ENCODE results near the gene TMX4.

TMX4 gene

DNA sequence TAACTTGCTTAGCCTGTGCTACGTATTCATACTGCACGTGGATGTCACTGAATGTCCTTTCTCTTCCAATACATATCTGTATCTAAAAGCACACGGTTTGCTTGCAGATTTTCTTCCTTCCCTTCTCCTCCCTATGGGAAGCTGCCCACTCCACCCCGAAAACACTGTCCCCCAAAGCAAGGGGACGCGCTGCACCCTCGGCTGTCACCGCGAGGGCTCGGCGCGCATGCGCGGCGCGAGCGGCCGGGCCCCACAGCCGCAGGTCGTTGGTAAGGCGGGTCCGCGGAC is 659 bp downstream of the TMX4 start:
- DNase-seq (ENCODE audit: low read depth): peak; percentile 21

DNA sequence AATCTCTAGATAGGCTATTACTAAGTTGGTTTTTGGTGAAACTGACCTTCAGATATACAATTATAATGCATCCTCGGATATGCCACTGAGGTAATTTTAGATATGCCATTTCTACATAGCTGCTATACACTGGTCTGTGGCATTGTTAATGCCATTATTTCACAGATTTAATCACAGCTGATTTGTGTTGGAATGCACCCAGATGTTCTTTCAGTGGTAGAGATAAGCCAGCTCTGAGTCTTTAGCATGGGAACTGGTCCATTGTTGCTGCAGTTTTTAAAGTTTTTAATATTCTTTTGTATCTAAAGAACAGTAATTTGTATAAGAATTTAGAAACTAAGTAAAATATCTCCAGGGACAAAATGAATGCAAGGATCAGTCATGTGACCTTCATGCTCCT is 6.8 kb downstream of the TMX4 start:
- DNase-seq (ENCODE audit: low read depth): no peak

DNA sequence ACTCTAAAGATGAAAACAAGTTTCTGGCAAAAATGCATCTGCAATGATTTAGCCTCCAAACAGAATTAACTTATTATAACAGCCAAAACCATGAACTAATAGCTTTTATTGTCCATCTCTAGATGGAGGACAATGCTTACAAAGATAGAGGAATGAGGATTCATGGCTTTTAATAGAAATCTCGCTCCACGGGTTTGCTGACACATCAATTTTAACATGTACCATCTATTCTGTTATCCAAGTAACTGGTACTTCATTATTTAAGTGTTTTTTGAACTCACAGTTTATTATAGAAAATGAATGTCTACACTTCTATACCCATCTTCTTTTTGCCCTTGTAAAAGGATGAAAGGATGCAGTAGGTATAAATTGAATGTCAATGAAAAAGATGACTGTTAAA is 10.8 kb downstream of the TMX4 start:
- DNase-seq (ENCODE audit: low read depth): no peak

- DNase-seq (ENCODE audit: low read depth): no peak
Observed at GRCh38 chr20:8007490-8007889, 12.1 kb downstream of the TMX4 start.

DNA sequence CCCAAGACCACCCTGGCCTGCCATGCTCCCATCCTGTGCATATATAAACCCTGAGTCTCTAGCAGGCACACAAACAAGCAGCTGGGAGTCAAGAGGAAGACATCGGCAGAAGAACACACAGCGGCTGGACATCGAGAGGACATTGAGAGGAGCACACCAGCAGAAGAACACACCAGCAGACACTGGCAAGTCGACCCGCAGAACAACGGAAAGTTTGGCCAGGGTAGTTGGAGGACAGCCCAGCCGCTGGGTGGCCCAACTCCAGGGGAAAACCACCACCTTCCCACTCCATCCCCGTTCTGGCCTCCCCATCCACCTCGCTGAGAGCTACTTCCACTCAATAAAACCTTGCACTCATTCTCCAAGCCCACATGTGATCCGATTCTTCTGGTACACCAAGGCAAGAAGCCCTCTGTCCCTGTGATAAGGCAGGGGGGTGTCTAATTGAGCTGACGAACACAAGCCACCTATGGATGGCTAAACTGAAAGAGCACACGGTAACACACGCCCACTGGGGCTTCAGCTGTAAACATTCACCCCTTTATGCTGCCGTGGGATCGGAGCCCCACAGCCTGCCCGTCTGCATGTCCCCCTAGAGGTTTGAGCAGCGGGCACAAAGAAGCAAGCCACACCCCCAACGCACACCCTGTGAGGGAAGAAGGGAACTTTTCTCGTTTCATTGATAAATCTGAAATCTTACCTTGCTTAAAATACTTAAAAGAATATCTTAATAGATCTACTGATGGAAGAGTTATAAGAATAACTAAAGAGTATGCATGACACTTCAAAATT is 13.8 kb downstream of the TMX4 start:
- DNase-seq (ENCODE audit: low read depth): no peak

DNA sequence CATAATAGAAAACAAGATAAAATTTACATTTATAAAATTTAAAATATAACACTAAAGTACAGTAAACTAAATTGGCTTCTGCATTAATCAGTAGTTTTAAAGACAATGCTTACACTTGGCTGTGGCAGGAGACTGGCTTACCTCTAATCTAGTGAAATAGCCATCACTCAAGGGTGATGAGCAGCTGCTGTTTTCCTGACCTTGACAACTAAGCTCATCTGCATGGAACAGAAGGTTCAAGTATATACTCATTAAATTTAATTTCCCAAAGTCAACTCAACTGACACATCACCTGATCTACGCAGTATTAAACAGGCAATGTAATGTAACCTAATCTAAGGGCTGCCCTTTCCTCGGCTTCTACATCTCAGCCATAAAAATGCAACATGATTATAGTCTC is 14.5 kb downstream of the TMX4 start:
- no peak for DNase-seq (ENCODE audit: low read depth)

DNA sequence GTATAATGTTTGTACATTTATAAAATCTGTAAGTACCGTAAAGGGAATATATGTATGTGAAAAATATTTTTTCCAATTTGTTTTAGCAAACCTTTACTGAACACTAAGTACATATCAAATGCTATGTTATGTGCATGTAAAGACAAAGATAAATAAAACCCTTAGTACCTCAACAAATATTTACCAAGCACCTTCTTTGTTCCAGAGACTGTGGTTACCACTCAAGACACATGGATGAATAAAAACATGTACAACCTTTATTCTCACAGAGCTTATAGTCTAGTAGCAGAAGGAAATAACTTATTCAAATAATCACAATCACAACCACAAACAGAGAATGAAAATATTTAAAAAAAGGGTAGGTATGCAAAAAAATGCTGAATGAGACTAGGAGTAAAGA is 17.5 kb downstream of the TMX4 start:
- DNase-seq (ENCODE audit: low read depth): no peak

GRCh38 chr20:8000796-8001195 is 18.8 kb downstream of the TMX4 start:
- DNase-seq (ENCODE audit: low read depth): no peak

- no peak for DNase-seq (ENCODE audit: low read depth)
Observed at GRCh38 chr20:7996898-7997297, 22.7 kb downstream of the TMX4 start.

DNA sequence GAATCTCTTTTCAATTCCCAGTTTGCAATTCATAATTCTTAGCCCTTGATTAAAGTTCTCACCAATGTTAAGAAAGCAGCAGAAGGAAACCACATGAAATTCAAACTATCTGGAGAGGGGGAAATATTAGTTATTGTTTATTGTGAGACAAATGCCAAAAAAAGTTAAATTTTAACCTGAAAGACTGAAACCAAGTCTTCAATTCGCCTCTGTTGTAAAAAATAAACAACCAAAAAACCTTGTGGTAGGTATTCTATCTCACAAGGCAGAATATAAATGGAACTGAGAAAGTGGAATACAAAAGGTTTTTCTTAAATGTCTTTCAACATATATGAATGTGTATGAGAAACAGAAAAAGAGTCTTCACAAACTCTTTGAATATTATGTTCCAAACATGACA is 24.8 kb downstream of the TMX4 start:
- no peak for DNase-seq (ENCODE audit: low read depth)

GRCh38 chr20:7993703-7994102 is 25.9 kb downstream of the TMX4 start:
- no peak for DNase-seq (ENCODE audit: low read depth)

DNA sequence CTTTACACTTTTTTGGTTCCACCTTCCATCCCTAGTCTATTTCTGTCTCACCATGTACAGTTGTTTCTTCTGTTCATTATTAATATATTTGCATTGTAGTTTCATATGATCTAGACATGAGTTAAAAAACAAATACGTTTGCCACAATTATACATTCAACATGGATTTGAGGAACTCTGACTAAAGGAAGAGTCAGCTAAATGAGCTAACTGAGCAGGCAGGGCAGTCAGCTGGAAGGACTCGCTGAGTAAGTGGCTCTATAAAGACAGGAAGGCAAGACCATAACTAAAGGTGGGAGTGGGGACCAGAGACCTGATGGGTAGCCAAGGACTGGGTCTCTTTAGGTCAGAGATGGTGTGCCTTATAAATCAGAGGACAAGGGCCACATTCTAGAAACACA is 26.3 kb downstream of the TMX4 start:
- DNase-seq (ENCODE audit: low read depth): no peak

- no peak for DNase-seq (ENCODE audit: low read depth)
Observed at GRCh38 chr20:7990385-7990784, 29.2 kb downstream of the TMX4 start.

DNA sequence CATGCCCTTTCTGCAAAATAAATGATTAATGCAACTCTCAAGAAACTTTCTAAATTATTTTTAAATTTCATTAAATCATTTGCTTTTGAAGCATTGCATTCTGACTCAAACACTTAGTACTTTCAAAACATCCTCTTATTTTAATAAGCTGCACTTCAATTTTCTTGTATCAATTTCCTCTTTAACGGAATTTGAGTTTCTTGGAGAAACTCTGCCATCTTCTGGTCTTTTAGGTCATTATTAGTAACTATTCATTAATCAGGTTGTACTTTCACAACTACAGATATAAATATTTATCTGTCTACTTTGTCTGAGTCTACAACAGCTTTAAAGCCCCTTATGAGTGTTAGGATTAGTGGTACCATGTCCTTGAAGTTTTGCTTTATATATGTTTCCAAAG is 30.2 kb downstream of the TMX4 start:
- no peak for DNase-seq (ENCODE audit: low read depth)

DNA sequence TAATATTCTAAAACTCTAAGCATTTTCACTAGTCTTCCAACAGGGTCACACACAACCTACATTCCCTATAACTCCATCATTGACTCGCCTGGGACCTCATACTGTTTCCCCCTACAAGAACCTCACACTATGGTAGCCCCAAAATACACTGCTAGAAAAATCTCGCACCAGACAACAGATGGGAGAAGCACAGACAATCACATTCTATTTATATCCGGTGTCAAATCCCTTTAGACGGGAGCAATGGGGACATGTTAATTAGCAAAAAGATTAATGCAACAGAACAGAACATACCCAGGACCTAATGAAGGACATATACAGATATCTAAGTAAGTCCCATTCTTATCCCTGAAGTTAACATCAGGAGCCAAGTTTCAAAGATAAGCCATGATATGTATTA is 33.6 kb downstream of the TMX4 start:
- DNase-seq (ENCODE audit: low read depth): no peak

DNA sequence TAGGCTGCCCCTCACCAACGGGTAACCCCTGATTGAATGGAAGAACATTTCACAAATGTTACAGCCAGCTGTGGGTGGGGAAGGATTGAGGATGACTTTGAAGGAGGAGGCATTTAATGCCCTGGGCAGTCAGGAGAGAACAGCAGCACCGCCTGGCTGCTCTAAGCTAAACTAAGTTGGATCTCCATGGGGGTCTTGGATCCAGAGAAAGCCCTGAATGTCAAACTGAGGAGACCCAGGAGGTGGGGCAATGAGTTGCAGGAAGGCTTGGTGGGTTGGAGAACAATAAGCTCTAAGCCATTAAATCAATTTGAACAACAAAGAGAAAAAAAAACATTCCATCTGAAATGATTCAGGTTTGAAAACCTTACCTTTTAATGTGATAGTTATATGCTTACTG is 35.4 kb downstream of the TMX4 start:
- no peak for DNase-seq (ENCODE audit: low read depth)

DNA sequence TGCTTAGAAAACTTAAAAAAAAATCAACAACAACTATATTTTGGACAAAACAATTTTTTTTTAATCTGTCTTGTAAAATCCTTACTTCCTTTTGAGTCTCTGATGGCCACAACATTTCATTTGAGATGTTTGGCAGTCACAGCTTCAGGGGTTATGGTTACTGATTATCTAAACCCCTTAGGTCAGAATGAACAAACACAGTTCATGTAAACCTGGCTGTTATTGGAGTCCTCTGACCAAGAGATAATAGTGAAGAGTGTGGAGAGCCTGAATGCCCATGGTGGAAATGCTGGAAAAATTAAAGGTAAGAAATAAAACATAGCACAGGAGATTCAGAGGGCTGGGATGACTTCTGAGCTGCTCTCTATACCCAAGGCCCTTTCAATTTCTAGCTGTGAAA is 38.2 kb downstream of the TMX4 start:
- DNase-seq (ENCODE audit: low read depth): no peak

DNA sequence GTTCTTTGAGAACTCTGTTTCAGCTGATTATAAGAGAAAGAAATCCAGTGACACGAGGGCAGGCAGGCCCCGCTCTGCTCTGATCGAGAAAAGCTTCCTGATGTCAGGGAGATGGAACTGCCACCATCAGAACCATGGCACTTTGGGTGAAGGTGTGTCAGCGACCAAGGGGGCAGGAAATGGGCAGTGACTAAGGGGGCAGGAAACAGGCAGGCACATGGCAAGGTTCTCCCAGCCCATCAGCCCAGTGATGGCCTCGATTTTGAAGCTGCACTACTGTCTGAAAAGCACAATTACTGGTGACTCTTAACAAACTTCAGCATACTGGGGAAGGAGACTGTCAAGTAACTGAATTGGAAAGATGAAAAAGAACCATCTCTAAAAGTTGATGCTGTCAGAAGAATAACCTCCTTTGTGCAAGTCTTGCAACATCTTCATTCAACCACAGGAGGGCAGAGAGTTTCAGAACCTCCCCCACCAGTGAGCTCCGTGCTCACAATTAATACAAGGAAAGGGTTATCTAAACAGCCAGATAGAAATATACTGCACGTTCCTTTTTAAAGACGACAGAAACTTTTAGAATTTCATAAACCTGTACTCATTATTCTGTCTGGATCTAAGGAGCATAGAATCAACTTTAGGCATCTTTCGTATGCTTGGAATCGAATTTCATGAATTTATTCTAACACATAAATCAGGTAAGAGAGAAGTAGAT is 39.1 kb downstream of the TMX4 start:
- peak; percentile 37 for DNase-seq (ENCODE audit: low read depth)

DNA sequence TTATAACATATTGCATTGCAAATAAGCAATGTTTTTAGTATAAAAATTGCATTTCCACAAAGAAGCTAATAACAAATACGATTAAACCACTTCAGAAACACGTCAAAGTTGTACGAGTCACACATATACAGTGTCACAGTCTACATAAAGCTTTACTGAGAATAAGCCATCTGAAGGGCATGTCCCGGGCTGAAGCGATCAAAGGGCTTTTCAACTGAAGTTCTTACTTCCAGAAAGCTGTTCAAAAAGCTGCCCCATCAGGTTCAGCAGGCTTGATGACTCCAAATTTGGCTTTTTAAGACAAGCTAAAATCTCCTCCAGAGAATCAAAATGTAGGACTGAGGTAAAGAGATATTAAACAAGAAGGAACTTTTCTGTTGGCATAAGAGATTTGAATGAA is 41.9 kb downstream of the TMX4 start:
- no peak for DNase-seq (ENCODE audit: low read depth)

DNA sequence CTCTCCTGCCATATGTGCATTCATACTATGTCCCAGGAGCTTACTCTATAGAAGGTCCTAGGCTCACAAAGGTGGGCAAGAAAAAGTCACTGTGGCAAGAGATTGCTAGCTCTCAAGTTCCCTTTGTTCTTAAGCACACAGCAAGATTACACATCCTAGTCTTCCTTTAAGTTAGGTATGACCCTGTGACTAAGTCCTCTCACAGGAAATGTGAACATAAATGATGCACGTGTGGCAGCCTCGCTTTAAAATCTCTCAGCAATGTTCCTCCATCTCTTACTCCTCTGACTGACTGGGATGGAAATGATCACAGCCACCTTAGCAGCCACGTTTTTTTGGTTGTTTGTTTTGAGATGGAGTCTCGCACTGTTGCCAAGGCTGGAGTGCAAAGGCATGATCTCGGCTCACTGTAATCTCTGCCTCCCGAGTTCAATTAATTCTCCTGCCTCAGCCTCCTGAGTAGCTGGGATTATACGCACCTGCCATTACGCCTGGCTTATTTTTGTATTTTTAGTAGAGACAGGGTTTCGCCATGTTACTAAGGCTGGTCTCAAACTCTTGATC is 43.6 kb downstream of the TMX4 start:
- DNase-seq (ENCODE audit: low read depth): no peak

DNA sequence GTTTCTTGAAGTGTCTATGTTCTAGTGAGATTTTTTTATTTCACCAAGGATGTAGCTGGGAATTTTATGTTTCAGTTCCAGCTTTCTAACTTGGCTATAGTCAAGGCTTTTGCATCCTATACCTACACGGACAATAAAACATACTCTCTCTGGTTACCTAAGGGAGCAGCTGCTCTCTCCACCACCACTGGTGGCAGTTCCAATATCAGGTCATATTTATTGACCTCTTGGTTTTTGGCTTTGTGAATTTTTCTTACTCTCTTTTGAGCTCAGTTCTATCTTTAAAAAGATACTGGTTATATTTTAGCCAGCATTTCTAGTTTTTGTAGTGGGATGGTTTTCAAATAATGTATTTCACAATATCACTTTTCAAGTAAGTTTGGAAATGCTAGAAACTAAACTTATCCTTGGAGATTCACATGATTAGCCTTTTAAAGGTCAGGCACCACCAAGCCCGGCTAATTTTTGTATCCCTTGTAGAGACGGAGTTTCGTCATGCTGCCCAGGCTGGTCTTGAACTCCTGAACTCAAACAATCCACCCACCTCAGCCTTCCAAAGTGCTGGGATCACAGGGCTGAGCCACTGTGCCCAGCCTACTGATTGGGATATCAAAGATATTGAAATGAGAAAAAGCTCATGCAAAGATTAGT is 44.7 kb downstream of the TMX4 start:
- DNase-seq (ENCODE audit: low read depth): no peak

DNA sequence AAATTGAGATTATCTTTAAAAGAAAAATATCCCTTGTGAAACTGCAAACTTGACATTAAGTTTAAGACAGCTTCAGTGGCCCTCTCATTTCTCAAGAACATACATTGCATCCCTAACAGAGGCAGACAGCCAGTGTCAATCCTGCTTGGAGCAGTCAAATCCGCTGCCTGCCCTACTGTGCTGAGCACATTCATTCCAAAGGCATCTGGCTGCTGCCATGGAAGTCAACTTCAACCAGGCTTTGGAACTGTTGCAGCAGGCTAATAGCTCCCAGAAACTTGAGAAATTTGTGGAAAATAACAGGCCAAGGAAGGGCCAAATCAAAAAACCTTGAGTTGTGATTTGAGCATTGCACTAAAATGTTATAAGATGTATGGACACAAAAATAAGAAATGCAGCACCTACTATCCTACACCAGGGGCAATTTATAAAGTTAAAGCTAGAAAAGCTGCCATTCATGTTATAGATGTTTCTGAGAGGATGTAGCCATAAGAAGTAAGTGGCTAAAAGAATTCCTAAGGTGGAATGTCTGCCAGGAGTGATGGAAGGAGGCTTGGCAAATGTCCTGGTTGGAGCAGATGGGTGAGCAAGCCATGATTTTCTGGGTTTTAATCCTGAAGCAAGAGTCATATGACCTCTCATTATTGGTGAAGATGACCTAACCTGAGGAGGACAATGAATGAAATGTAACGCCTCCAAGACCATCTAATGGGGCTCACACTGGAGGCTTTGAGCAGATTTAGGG is 47.9 kb downstream of the TMX4 start:
- DNase-seq (ENCODE audit: low read depth): no peak

Measured in fibroblast of the conjunctiva (primary cell).